RWPE1 (cell line): ENCODE data around the gene AQP1.

Experiments used
- CTCF ChIA-PET: fragments of 350-600 bp; sonication (Branson Sonifier 250); formaldehyde crosslinking; extraction: SDS; loops from one replicate; lab custom pipeline; 2021; lab: Yijun Ruan, JAX
- POLR2A ChIA-PET: fragments of 400-600 bp; formaldehyde crosslinking; extraction: SDS; loops from one replicate; lab custom pipeline; 2020; ENCODE audit warnings: antibody characterized with exemption; ENCODE audit not compliant: low non-redundant PET; lab: Yijun Ruan, JAX
- DNase-seq: peaks from one replicate; pipeline ENCODE4 v3.0.0; 2012; ENCODE audit warnings: low spot score
- H3K27ac ChIP-seq: fragments of 450-650 bp; 2 replicates; pipeline ENCODE4 v1.5.1; 2017
- TF ChIP-seq, protein P1 (sequence below): fragments of 450-650 bp; conservative IDR thresholded peaks from 2 replicates; pipeline ENCODE4 v1.5.1; 2017; ENCODE audit warnings: low read depth, mild to moderate bottlenecking

The AQP1 gene

DNA sequence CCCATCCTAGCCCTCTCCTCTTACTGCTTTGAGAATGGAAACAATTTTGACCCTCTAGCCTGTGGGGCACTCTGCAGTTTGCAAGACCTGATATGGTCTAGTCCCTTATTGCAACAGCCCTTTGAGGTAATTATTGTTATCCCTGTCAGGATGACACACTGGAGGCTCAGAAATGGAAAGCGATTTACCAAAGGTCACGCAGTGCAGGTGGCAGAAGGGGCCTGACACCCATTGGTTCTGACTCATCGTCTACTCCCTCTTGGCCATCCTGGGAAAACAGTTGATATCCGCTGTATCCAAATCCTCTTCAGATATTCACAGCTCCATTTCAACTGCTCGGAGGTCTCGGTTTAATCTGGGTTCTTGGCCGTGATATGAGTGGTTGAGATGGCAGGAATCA lies 44.7 kb upstream of the AQP1 start:
- ChIA-PET CTCF (interaction anchor here (0.7 kb wide), 1 partner anchor 70 kb away, joined by 3 read pairs; no protein-coding TSS in a partner anchor), POLR2A (no interaction called here)
- no peak for DNase-seq
- no peak overlapping the region for H3K27ac ChIP-seq
- TF ChIP-seq, protein P1, sequence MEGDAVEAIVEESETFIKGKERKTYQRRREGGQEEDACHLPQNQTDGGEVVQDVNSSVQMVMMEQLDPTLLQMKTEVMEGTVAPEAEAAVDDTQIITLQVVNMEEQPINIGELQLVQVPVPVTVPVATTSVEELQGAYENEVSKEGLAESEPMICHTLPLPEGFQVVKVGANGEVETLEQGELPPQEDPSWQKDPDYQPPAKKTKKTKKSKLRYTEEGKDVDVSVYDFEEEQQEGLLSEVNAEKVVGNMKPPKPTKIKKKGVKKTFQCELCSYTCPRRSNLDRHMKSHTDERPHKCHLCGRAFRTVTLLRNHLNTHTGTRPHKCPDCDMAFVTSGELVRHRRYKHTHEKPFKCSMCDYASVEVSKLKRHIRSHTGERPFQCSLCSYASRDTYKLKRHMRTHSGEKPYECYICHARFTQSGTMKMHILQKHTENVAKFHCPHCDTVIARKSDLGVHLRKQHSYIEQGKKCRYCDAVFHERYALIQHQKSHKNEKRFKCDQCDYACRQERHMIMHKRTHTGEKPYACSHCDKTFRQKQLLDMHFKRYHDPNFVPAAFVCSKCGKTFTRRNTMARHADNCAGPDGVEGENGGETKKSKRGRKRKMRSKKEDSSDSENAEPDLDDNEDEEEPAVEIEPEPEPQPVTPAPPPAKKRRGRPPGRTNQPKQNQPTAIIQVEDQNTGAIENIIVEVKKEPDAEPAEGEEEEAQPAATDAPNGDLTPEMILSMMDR, result no peak

DNA sequence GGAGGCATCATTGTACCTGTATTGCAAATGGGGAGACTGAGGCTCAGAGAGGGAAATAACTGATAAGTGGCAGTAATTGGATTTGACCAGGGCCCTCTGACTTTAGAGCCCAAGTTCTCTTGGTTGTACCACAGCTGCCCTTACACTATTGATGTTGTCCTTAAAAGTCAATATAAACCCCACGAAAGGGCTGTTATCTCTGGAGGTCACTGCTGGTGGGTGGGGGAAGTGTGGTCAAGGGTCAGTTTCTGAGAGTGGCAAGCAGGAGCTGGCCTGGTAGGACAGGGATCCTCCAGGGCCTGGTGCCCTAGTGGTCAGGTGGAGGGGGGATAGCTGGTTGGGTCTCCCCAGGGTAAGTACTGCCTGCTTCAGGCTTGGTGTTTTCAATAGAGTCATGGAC lies 44.2 kb upstream of the AQP1 start:
- no peak for DNase-seq
- POLR2A ChIA-PET, result no interaction called here
- CTCF ChIA-PET, result no interaction called here
- H3K27ac ChIP-seq, result no peak overlapping the region
- TF ChIP-seq, protein P1, result no peak

DNA sequence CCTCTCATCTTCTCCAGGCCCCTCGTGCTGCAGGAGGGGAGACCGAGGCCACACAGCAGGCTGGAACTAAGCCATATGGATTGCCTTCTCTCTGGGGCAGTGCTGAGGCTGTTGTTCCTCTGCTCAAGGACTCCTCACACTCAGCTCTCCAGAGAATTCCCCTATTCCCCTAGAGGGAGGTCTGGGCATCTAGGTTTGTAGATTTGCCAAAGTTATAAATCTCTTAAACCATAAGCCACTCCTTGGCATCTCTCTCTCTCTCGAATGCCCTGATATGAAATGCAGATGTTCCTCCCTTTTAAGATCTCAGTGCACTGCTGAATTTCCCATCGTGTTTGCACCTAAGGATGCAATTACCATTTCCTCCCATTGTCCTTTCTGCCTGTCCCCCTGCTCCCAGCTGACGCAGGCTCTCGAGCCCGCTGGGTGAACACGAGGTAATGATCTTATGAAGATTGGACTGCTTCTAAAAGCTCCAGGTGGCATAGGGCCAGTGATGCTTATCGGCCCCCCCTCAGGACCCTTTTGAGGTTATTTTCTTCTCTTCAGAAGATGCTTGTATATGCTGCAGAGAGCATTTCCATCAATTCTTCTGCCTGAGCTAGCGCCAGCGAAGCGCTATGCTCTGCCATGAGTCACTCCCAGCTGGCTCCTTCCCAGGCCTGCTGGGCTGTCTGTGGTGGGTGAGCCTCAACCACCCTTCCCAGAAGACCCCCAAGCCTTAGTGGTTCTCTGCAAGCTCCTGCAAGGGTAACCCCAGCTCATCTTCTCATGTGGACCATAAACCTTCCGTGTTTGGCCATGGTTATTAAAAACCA lies 41.6 kb upstream of the AQP1 start:
- ChIA-PET CTCF (interaction anchor here (0.6 kb wide), 1 partner anchor 277 kb away, joined by 4 read pairs; no protein-coding TSS in a partner anchor), POLR2A (no interaction called here)
- no peak for DNase-seq
- TF ChIP-seq, protein P1, result no peak
- no peak overlapping the region for H3K27ac ChIP-seq

DNA sequence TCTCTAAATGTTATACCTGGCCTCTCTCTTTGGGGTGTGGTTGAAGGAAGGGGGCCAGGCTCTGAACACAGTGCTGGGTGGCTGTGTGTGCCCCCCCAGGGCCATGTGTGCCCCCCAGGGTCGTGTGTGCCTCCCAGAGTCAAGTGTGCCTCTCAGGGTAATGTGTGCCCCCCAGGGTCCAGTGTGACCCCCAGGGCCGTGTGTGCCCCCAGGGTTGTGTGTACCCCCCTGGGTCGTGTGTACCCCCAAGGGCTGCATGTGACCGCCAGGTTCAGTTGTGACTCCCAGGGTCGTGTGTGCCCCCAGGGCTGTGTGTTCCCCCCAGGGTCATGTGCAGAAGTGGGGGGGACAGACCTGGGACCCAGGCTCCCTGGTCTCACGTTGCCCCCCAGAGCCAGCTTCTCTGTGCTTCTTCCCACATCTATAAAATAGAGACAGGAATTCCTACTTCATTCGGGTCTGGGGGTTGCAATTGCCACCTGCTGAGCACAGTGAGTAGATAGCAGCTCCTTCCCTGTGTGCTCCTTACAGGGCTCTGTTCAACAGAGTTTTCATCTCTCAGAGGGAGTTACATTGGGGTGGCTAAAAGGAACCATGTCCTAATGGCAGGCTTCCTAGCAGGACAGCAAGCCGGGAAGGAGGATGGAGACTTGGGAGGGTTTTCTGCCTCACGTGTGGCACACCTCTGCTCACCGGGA lies 40.7 kb upstream of the AQP1 start:
- no peak for DNase-seq
- CTCF ChIA-PET, result no interaction called here
- TF ChIP-seq, protein P1, result no peak
- POLR2A ChIA-PET, result no interaction called here
- no peak overlapping the region for H3K27ac ChIP-seq

DNA sequence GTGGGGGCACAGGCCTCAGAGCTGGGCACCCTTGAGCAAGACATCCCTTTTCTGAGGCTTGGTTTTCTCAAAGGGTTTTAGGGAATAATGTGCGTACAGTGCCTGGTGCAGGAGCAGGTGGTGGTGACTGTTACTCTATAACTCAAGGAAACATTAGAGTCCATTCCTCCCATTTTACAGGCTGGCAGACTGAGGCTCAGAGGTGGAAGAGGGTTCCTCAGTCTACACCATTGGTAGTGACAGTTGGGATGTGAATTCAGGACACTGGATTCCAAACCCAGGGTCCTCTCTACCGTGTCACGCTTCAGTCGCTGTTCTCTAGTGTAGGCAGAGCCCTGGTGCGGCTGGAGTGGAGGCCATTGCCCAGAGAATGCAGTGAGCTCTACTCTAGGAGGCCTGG lies 40.0 kb upstream of the AQP1 start:
- POLR2A ChIA-PET, result no interaction called here
- TF ChIP-seq, protein P1, result no peak
- CTCF ChIA-PET, result no interaction called here
- H3K27ac ChIP-seq, result no peak overlapping the region
- no peak for DNase-seq

DNA sequence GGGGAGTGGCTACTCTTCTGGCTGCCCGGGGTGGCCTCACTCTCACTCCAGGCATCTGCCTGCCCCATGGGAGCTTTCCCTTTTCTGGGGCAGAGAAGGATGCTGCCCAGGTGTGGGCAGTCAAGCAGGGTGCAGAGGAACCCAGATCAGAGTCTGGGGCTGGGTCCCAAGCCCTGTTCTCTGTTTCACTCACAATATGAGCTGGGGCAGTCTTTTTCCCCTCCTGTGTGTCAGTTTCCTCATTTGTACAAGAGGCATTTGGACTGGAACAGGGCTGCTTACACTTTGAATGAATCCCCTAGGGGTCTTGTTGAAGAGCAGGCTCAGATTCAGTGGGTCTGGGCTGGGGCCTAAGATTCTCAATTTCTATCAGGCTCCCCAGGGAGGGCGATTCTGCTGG lies 38.4 kb upstream of the AQP1 start:
- no peak for DNase-seq
- ChIA-PET POLR2A (no interaction called here), CTCF (no interaction called here)
- H3K27ac ChIP-seq, result no peak overlapping the region
- TF ChIP-seq, protein P1, result no peak
